T-helper 17 cell (primary cell): ENCODE results near the gene AFAP1. TPM values are rescaled to one million over a fixed set of nuclear protein-coding genes. Genes with fewer than 3 reads are reported as not detected.

Source experiments
- ATAC-seq: fragments of 150-1000 bp; cut with Tn5 transposase; 2 replicates; pipeline ENCODE4 v1.10.0; 2021; ENCODE audit warnings: mild to moderate bottlenecking, moderate library complexity
- DNase-seq, 3 donors: peaks; one replicate each; pipeline versions ENCODE4 v3.0.0 to v3.0.0-alpha.2; 2020 to 2021
- H3K9me3 ChIP-seq: one replicate; pipeline ENCODE4 v1.7.0; 2013; ENCODE audit warnings: low read length, mild to moderate bottlenecking; ENCODE audit not compliant: control insufficient read depth, poor library complexity, severe bottlenecking
- H3K27ac Mint-ChIP-seq: one replicate; pipeline ENCODE4 v1.8.0; 2022; ENCODE audit warnings: mild to moderate bottlenecking, moderate library complexity, mixed read lengths
- H3K27me3 Mint-ChIP-seq: one replicate; pipeline ENCODE4 v1.8.0; 2022; ENCODE audit warnings: mixed read lengths
- H3K36me3 Mint-ChIP-seq: one replicate; pipeline ENCODE4 v1.8.0; 2022; ENCODE audit warnings: low read depth, mixed read lengths
- H3K4me1 Mint-ChIP-seq: one replicate; pipeline ENCODE4 v1.8.0; 2022; ENCODE audit warnings: mild to moderate bottlenecking, mixed read lengths
- H3K4me3 Mint-ChIP-seq: one replicate; pipeline ENCODE4 v1.8.0; 2022; ENCODE audit warnings: mild to moderate bottlenecking, moderate library complexity, mixed read lengths
- total RNA-seq, 4 donors: library from RNA in 2 of 4; stranded (reverse) in 2 of 4; gene quantifications; one replicate each; pipeline ENCODE4 v1.2.3 and lab custom pipeline; 2022 to 2026

Gene AFAP1
- total RNA-seq, 2 donors from 2014 or later = 17.6 to 26.7 TPM

DNA sequence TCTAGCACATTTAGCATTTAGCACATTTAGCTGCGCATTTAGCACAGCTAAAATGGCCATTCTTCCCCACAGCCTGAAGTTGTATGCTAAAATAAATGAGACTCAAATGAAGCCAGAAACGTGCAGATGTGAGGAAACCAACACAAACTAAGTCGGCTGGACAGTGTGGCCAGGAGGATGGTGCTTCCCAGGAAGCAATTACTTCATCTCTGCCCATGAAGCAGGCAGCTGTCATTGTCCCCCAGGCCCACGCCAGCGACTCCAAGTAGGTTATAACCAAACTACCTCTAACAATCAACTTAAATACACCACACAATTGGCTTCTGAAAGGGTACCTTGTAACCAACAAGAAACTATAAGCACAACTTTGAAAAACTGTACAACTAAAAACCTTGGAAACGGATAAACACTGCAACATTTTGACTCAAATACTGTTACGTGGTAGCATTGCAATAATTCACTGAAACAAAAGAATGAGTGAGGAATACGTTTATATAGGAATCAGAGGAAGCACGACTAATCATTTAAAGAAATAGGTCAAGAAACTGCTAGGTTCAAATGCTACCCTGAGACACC, 39.2 kb downstream of the AFAP1 start:
- no peaks in the 10 kb centered on the region for H3K27me3 Mint-ChIP-seq
- no peak overlapping the region for H3K27ac Mint-ChIP-seq
- ATAC-seq = no peak
- H3K4me1 Mint-ChIP-seq = peaks cover 36% of the 10 kb centered on the region
- H3K4me3 Mint-ChIP-seq = no peak overlapping the region
- H3K9me3 ChIP-seq = no peaks in the 10 kb centered on the region
- DNase-seq = no peak
- no peaks in the 10 kb centered on the region for H3K36me3 Mint-ChIP-seq

DNA sequence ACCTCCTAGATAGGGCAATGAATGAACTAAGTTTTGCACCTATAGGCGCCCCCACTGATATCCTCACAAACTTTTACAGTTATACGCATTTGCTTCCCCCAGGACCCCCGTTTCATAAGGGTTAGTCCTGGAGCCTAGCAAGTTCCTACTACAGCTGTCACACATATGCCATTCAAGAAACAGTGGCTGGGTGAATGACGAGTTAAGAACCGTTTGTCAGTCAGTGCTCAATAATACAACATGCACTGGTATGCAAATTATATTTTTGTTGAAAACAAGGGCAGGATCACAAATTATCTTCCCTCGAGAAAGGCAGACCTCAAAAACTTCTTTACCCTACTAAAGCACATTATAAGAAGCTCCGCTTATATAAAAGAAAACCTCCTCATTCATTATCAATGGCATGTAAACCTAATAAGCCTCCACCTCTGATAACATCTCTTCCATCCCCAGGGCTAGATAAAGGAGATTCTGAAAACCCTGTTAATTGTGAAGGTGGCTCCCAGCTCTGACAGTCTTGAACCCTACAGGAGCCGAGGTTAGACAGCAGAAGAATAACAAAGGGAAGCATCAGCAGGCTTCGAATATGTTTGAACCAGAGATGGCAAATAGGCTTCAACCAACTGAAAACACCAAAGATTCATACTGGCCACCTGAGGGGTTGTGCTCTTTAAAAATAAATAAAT, 40.3 kb downstream of the AFAP1 start:
- Mint-ChIP-seq H3K4me3 (no peak overlapping the region), H3K4me1 (peaks cover 39% of the 10 kb centered on the region), H3K27me3 (no peaks in the 10 kb centered on the region), H3K36me3 (no peaks in the 10 kb centered on the region), H3K27ac (no peak overlapping the region)
- no peak for DNase-seq
- ATAC-seq = no peak
- H3K9me3 ChIP-seq = no peaks in the 10 kb centered on the region

GRCh38 chr4:7898385-7898784, 41.3 kb downstream of the AFAP1 start:
- no peaks in the 10 kb centered on the region for H3K27me3 Mint-ChIP-seq
- no peaks in the 10 kb centered on the region for H3K36me3 Mint-ChIP-seq
- H3K4me3 Mint-ChIP-seq = no peak overlapping the region
- H3K27ac Mint-ChIP-seq = no peak overlapping the region
- DNase-seq (no peak), ATAC-seq (no peak)
- no peaks in the 10 kb centered on the region for H3K9me3 ChIP-seq
- H3K4me1 Mint-ChIP-seq = peaks cover 39% of the 10 kb centered on the region

- H3K4me1 Mint-ChIP-seq = peaks cover 35% of the 10 kb centered on the region
- H3K27ac Mint-ChIP-seq = no peak overlapping the region
- H3K27me3 Mint-ChIP-seq = no peaks in the 10 kb centered on the region
- no peaks in the 10 kb centered on the region for H3K9me3 ChIP-seq
- H3K36me3 Mint-ChIP-seq = no peaks in the 10 kb centered on the region
- H3K4me3 Mint-ChIP-seq = no peak overlapping the region
- ATAC-seq (no peak), DNase-seq (no peak)
Observed at GRCh38 chr4:7897811-7898210, 41.9 kb downstream of the AFAP1 start.

- ATAC-seq = no peak
- H3K4me3 Mint-ChIP-seq = no peak overlapping the region
Observed at GRCh38 chr4:7894677-7895181, 44.9 kb downstream of the AFAP1 start.

DNA sequence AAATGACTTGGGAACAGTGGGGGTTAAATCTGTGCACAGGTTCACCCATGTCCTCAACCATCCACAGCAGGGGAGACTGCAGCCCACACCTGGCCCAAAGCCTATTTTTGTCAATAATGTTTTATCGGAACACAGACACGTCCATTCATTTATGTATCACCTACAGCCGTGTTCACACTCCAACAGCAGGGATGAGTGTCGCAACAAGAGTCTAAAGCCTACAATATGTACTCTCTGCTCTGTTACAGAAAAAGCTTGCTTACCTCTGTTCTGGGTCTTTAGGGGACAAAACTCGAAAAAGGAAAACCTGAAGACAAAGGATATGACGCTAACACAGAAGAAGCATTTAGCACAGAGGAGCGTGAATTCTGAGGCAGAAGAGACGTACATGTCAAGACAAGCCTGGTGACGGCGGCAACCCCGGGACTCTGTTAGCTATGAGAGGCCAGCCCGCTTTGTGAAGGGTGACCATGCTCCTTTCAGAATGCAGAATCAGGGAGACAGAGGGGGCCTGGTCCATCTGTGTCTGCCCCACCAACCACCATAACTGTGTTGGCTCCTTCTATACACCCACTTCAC, 45.5 kb downstream of the AFAP1 start:
- no peaks in the 10 kb centered on the region for H3K9me3 ChIP-seq
- H3K27me3 Mint-ChIP-seq = no peaks in the 10 kb centered on the region
- H3K4me3 Mint-ChIP-seq = no peak overlapping the region
- ATAC-seq (no peak), DNase-seq (no peak)
- no peaks in the 10 kb centered on the region for H3K36me3 Mint-ChIP-seq
- H3K4me1 Mint-ChIP-seq = peaks cover 19% of the 10 kb centered on the region
- H3K27ac Mint-ChIP-seq = no peak overlapping the region

More at GRCh38 chr4:7894677-7895181, 44.9 kb downstream of the AFAP1 start:
- no peaks in the 10 kb centered on the region for H3K36me3 Mint-ChIP-seq
- H3K4me1 Mint-ChIP-seq = peaks cover 22% of the 10 kb centered on the region
- no peaks in the 10 kb centered on the region for H3K27me3 Mint-ChIP-seq
- H3K9me3 ChIP-seq = no peaks in the 10 kb centered on the region
- H3K27ac Mint-ChIP-seq = no peak overlapping the region
- no peak for DNase-seq

- DNase-seq (no peak), ATAC-seq (no peak)
- Mint-ChIP-seq H3K27me3 (no peaks in the 10 kb centered on the region), H3K4me3 (no peak overlapping the region), H3K27ac (no peak overlapping the region), H3K36me3 (no peaks in the 10 kb centered on the region), H3K4me1 (peaks cover 19% of the 10 kb centered on the region)
- H3K9me3 ChIP-seq = no peaks in the 10 kb centered on the region
Observed at GRCh38 chr4:7893539-7893938, 46.1 kb downstream of the AFAP1 start.

- Mint-ChIP-seq H3K27ac (no peak overlapping the region), H3K36me3 (no peaks in the 10 kb centered on the region), H3K4me3 (no peak overlapping the region), H3K27me3 (no peaks in the 10 kb centered on the region), H3K4me1 (peaks cover 16% of the 10 kb centered on the region)
- no peaks in the 10 kb centered on the region for H3K9me3 ChIP-seq
- ATAC-seq (no peak), DNase-seq (no peak)
Observed at GRCh38 chr4:7892212-7893019, 47.2 kb downstream of the AFAP1 start.

GRCh38 chr4:7890635-7891393, 48.8 kb downstream of the AFAP1 start:
- Mint-ChIP-seq H3K4me1 (peaks cover 15% of the 10 kb centered on the region), H3K36me3 (no peaks in the 10 kb centered on the region), H3K27me3 (no peaks in the 10 kb centered on the region), H3K4me3 (no peak overlapping the region), H3K27ac (no peak overlapping the region)
- ATAC-seq (no peak), DNase-seq (no peak)
- no peaks in the 10 kb centered on the region for H3K9me3 ChIP-seq

- H3K27ac Mint-ChIP-seq = no peak overlapping the region
- no peaks in the 10 kb centered on the region for H3K27me3 Mint-ChIP-seq
- no peaks in the 10 kb centered on the region for H3K36me3 Mint-ChIP-seq
- H3K4me1 Mint-ChIP-seq = peaks cover 12% of the 10 kb centered on the region
- no peak overlapping the region for H3K4me3 Mint-ChIP-seq
- no peaks in the 10 kb centered on the region for H3K9me3 ChIP-seq
- no peak for ATAC-seq
- no peak for DNase-seq
Observed at GRCh38 chr4:7887436-7887835, 52.2 kb downstream of the AFAP1 start.

DNA sequence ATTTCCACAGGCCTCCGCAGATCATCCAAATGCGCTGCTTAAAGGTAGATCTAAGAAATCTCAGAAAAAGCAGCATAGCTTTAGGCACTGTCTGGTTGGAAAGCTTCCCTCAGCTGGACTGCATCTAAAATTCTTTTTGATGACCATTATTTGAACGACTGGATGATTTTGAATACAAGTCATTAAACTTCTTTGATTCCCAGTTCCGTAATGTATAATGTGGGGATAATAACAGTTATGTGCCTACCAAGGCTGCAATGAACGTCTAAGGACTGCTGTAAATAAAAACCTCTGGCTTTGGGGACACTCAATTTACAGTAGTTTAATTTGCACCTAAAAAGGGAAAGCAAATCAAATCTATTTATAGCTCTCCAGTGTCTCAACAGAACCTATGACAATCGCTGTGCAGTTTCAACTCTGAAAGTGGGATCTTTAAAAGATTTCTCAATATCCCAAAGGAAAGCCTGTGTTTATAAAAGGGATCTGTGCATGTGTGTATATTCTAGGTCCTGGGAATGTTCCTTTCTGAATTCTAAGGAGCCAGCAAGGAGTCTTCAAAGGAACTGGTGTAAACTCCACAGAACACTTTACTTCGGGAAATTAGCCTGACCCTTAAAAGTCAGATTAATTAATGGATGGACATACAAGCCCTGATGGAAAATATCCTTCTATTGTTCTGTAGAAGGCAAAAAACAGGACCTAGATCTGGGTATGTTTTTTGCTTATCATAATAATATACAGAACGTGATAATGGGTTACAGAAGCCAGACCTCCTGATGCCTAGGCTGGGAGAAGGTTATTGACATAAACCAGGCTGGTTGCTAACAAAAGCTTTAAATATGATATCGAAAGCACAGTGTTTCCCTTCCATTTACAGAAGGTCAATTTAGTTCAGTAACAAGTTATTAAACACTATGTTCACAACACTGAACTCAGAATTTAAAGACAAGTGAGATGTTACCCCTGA, 53.4 kb downstream of the AFAP1 start:
- DNase-seq (no peak), ATAC-seq (no peak)
- H3K9me3 ChIP-seq = no peaks in the 10 kb centered on the region
- H3K27ac Mint-ChIP-seq = no peak overlapping the region
- H3K4me1 Mint-ChIP-seq = peaks cover 13% of the 10 kb centered on the region
- H3K4me3 Mint-ChIP-seq = no peak overlapping the region
- H3K36me3 Mint-ChIP-seq = no peaks in the 10 kb centered on the region
- H3K27me3 Mint-ChIP-seq = no peaks in the 10 kb centered on the region
